LNCaP clone FGC (cell line): ENCODE data around the gene COL6A5.
"Not testable (repeated sequence)": the region's sequence is repeated elsewhere in the genome, so short reads cannot be mapped to it uniquely, and the experiment has no call there.

Experiments
- DNase-seq: peaks from one replicate; pipeline ENCODE4 v3.0.0-alpha.2; 2011; ENCODE audit warnings: low read depth
- H3K4me3 ChIP-seq: 2 replicates; pipeline ENCODE4 v1.5.1; 2011; ENCODE audit warnings: mild to moderate bottlenecking, low read depth, low read length, control low read depth
- TF ChIP-seq, protein P1 (sequence below): IDR thresholded peaks from 2 replicates; pipeline ENCODE4 v1.5.1; 2012; ENCODE audit warnings: mild to moderate bottlenecking; ENCODE audit not compliant: control insufficient read depth, insufficient read depth; ENCODE audit errors: extremely low read depth

Gene COL6A5

DNA sequence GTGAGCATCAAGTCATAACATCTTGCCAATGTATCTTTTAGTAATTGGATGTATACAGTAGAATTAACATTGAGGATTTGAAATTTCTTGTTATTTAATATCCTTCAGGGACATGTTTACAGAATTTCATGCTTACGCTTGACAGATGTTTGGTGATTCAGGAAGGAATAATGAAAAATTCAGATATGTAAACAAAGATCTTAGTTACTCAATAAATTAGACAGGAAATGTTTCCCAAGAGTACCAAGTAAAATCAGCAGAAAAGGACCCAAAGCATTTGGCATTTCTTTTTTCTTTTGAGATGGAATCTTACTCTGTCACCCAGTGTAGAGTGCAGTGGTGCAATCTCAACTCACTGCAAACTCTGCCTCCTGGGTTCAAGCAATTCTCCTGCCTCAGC, 4.7 kb upstream of the COL6A5 start:
- DNase-seq: no peak
- H3K4me3 ChIP-seq: no peak overlapping the region
- TF ChIP-seq, protein P1, sequence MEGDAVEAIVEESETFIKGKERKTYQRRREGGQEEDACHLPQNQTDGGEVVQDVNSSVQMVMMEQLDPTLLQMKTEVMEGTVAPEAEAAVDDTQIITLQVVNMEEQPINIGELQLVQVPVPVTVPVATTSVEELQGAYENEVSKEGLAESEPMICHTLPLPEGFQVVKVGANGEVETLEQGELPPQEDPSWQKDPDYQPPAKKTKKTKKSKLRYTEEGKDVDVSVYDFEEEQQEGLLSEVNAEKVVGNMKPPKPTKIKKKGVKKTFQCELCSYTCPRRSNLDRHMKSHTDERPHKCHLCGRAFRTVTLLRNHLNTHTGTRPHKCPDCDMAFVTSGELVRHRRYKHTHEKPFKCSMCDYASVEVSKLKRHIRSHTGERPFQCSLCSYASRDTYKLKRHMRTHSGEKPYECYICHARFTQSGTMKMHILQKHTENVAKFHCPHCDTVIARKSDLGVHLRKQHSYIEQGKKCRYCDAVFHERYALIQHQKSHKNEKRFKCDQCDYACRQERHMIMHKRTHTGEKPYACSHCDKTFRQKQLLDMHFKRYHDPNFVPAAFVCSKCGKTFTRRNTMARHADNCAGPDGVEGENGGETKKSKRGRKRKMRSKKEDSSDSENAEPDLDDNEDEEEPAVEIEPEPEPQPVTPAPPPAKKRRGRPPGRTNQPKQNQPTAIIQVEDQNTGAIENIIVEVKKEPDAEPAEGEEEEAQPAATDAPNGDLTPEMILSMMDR: no peak

DNA sequence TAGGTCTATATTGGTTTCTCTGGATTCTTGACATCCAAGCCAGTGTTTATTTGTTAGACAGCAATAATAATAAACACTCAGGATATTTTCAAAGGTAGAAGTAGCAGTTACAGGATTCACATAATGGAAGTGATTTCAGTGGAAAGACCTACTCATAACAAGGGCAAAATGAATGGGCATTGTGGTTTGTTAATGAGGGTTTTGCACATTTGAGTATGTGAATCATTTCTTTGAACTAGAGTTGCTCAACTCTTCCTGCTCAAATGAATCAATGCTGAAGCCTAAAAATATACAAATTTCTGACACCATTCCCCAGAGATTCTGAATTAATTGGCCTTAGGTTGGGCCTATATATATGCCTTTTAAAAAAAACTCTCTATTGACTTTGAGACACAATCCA, 4.1 kb upstream of the COL6A5 start:
- TF ChIP-seq, protein P1: no peak
- DNase-seq: no peak
- no peak overlapping the region for H3K4me3 ChIP-seq

DNA sequence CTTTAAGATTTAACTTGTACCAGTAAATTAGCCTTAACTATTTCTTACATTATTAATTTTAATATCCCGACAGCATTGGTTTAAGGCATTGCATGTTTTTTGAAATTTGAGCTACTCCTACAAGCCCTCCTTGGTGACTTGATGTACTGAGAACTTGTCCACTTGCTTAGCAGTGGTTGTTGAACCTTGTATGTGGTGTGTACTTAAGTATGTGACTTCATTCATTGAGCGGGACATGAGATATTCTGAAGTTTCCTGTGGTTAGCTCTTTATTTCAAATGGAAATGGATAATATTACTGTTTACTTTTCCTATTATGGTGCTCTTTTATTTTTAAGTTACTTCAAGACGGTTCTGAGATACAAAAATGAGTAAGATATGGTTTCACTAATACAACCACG, 3.6 kb upstream of the COL6A5 start:
- no peak for DNase-seq
- no peak overlapping the region for H3K4me3 ChIP-seq
- TF ChIP-seq, protein P1: no peak

DNA sequence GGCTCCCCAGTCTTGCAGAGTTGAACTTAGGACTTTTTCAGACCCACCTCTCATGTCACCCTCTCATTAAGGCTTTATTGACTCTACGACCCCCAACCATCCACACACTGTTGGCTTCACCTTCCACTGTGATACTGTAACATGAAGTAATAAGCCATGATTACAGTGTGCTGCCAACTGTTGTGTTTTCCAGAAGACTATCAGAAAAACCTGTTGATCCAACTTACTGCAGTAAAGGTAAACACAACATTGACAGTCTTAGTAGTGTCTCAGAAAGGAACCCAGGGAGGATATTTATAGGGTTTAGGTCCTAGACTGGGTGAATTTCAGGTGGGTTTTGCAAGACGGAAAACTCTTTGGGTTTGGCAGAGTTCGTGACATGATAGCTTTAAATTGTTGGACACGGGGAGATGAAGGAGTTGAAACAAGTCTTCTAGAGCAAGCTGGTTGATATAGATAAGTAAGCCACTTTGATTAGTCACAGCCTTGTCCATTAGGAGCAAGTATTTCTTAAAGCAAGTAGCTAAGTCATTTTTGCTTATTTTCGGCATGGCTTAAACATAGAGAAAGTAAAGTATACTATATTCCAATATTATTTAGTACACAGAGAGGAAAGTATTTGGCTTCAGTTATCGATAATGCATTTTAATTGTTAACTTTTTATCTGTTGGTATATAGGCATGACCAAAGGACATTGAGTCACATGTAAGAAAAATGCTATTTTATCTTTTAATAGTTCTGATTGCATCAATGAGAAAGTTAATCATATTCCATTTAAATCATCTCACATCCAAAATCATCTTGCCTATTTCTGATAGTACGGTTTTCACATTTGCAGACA, 2.4 kb upstream of the COL6A5 start:
- H3K4me3 ChIP-seq: no peak overlapping the region
- TF ChIP-seq, protein P1: no peak
- DNase-seq: no peak

DNA sequence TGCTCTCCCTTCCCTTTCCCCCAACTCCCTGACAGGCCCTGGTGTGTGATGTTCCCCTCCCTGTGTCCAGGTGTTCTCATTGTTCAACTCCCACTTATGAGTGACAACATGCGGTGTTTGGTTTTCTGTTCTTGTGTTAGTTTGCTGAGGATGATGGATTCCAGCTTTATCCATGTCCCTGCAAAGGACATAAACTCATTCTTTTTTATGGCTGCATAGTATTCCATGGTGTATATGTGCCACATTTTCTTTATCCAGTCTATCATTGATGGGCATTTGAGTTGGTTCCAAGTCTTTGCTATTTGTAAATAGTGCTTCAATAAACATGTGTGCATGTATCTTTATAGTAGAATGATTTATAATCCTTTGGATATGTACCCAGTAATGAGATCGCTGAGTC, 2.8 kb downstream of the COL6A5 start:
- not testable (repeated sequence) for H3K4me3 ChIP-seq, DNase-seq

DNA sequence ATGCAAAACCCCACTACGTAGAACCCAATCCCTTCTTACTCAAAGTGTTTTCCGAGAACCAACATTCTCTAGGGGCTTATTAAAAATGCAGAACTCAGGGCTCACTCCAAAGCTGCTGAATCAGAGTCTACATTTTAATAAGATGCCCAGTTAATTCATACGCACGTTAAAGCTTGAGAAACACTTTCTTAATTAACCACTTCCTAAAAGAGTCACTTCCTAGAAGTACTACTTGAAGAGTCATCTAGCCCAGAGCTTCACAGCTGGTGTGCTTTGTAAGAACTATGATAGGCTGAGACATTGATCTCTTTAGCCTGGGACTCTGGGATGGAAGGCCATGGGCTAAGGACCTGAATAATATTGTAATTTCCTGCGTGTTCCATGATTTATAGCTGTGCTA, 9.0 kb downstream of the COL6A5 start:
- H3K4me3 ChIP-seq: no peak overlapping the region
- TF ChIP-seq, protein P1: no peak
- no peak for DNase-seq

DNA sequence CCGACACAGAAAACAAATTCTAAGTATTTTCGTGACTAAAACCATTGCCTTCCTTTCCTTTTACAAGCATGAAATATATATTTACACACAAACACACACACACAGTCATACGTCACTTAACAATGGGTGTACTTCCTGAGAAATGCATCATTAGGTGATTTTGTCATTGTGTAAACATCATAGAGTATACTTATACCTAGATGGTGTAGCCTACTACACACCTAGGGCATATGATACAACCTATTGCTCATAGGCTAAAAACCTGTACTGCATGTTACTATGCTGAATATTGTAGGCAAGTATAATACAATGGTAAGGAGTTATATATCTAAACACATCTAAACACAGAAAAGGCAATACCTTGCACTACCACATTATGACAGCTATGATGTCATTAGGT, 28.6 kb downstream of the COL6A5 start:
- no peak overlapping the region for H3K4me3 ChIP-seq
- no peak for DNase-seq
- TF ChIP-seq, protein P1: no peak
